Measurements from ENCODE around the gene SLC35A5. TPM values are rescaled to one million over a fixed set of nuclear protein-coding genes. Genes with fewer than 3 reads are reported as not detected.

Gene SLC35A5
- total and polyA plus RNA-seq, 9 of the 15 experiments (the other 6 are each of a cell fraction or from before 2014, with no cell fraction given): 4.0 to 13.0 (median 9.7) TPM

DNA sequence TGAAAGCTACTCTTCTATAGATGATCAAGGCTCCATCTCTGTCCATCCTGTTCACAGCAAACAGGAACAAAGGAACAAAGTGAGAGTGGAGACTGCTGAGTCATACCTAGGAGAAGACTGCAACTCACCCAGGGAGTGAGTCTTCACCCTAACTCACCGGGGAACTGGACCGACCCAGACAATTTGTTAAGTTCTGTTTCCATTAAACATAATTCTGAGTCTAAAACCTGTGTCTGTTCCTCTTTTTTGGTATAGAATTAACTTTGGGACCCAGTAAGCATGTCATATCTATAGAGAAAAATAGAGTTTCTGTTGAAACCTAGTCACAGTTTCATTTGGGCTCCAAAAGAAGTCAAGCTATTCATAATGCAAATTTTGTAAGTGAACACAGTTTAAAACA, 57.5 kb downstream of the SLC35A5 start:
- no peaks in the 10 kb centered on the region for H3K79me2 ChIP-seq (ENCODE audit: control insufficient read depth, insufficient read depth, low read length)
- peaks cover 0 to 5% of the 10 kb centered on the region in 2 experiments; a peak in 2 of 5 replicates for H3K4me1 ChIP-seq (replicated peaks in 1 of 2; ENCODE audit: control insufficient read depth in 2 of 2, insufficient read depth in 2 of 2, low read length in 2 of 2)
- H3K4me3 ChIP-seq: no peak overlapping the region
- no peaks in the 10 kb centered on the region for H4K20me1 ChIP-seq (replicated peaks; ENCODE audit: control insufficient read depth, insufficient read depth, low read length)
- WGBS (ENCODE audit: insufficient coverage, low coverage, missing lambda C conversion rate): 4% methylated on average over 2 of the region's 2 CpGs
- peak; percentile 78 for ATAC-seq
- no peak overlapping the region; a peak in 1 of 4 replicates for H3K9ac ChIP-seq (ENCODE audit: insufficient read depth in 1 of 2, low read depth in 2 of 2, low read length in 2 of 2)
- H3K36me3 ChIP-seq (ENCODE audit: control insufficient read depth, insufficient read depth, low read length): no peaks in the 10 kb centered on the region
- in situ Hi-C loops (cut with MboI): no loop called here
- POLR2A ChIA-PET: interaction anchor here (0.7 kb wide), 1 partner anchor 179 kb away, joined by 3 read pairs; no protein-coding TSS in a partner anchor
- H3K9me3 ChIP-seq (replicated peaks; ENCODE audit: control insufficient read depth, insufficient read depth, low read depth, low read length): no peaks in the 10 kb centered on the region
- intact Hi-C loops (cut with micrococcal nuclease): no loop called here
- H3K27me3 ChIP-seq (ENCODE audit: control insufficient read depth in 2 of 2, insufficient read depth in 2 of 2, low read length in 2 of 2): no peaks in the 10 kb centered on the region
- no peaks in the 10 kb centered on the region for H3K9me1 ChIP-seq (ENCODE audit: control insufficient read depth, insufficient read depth, low read length)
- CTCF ChIA-PET (ENCODE audit: low intra/inter-chr PET ratio): no interaction called here
- peak overlapping the region; percentile 44; the same call in 1 of the 3 replicates for H3K27ac ChIP-seq (ENCODE audit: extremely low read depth, low read depth, low read length)
- no TSS peak for BruUV-seq (replicated peaks)
- FAIRE-seq: peak; percentile 78
- DNase-seq (ENCODE audit: extremely low read depth in 1 of 4, low spot score in 3 of 4): peak in 2 of 4 experiments; percentile 41 to 44
- peak overlapping the region; percentile 90 for H2AFZ ChIP-seq (ENCODE audit: low read depth, low read length)
- no peak overlapping the region; the same call in 1 of the 2 replicates for H3K4me2 ChIP-seq (ENCODE audit: insufficient read depth, low read length)
- TF ChIP-seq NFYB (IDR thresholded peaks at IDR 0.05; ENCODE audit: extremely low read depth, insufficient read length) (no peak), ZFP30 (CRISPR knock-in tag; IDR thresholded peaks at IDR 0.05; ENCODE audit: borderline replicate concordance) (no peak), PHB2 (IDR thresholded peaks at IDR 0.05; ENCODE audit: low read depth) (no peak), CEBPB (tag; IDR thresholded peaks at IDR 0.05) (no peak), ETV1 (tag; conservative IDR thresholded peaks at IDR 0.05; ENCODE audit: low read depth) (no peak), MAFK (IDR thresholded peaks at IDR 0.05; ENCODE audit: low read length) (peak; percentile 88), TFAP4 (CRISPR knock-in tag; IDR thresholded peaks at IDR 0.05; ENCODE audit: borderline replicate concordance) (no peak), NFIC (IDR thresholded peaks at IDR 0.05) (no peak), ARHGAP35 (IDR thresholded peaks at IDR 0.05; ENCODE audit: partially characterized antibody) (no peak), ZNF668 (CRISPR knock-in tag; IDR thresholded peaks at IDR 0.05) (no peak), CHCHD3 (CRISPR knock-in tag; IDR thresholded peaks at IDR 0.05) (no peak), FOXP1 (CRISPR knock-in tag; IDR thresholded peaks at IDR 0.05) (no peak), NELFE (IDR thresholded peaks at IDR 0.05; ENCODE audit: insufficient read depth, insufficient read length) (no peak), TOE1 (IDR thresholded peaks at IDR 0.05; ENCODE audit: borderline replicate concordance) (no peak), TOE1 (CRISPR knock-in tag; IDR thresholded peaks at IDR 0.05; ENCODE audit: borderline replicate concordance, low read depth) (no peak), SREBF2 (CRISPR knock-in tag; IDR thresholded peaks at IDR 0.05) (no peak), MAFG (tag; conservative IDR thresholded peaks at IDR 0.05) (peak; percentile 94), MAFF (IDR thresholded peaks at IDR 0.05; ENCODE audit: low read length) (peak; percentile 88), FOSL1 (tag; conservative IDR thresholded peaks at IDR 0.05) (peak; percentile 39), GTF2F1 (IDR thresholded peaks at IDR 0.05; ENCODE audit: low read depth, low read length) (no peak)
- TF ChIP-seq, protein P1, sequence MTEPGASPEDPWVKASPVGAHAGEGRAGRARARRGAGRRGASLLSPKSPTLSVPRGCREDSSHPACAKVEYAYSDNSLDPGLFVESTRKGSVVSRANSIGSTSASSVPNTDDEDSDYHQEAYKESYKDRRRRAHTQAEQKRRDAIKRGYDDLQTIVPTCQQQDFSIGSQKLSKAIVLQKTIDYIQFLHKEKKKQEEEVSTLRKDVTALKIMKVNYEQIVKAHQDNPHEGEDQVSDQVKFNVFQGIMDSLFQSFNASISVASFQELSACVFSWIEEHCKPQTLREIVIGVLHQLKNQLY (CRISPR knock-in tag; conservative IDR thresholded peaks at IDR 0.05): no peak
- TF ChIP-seq, protein P2, sequence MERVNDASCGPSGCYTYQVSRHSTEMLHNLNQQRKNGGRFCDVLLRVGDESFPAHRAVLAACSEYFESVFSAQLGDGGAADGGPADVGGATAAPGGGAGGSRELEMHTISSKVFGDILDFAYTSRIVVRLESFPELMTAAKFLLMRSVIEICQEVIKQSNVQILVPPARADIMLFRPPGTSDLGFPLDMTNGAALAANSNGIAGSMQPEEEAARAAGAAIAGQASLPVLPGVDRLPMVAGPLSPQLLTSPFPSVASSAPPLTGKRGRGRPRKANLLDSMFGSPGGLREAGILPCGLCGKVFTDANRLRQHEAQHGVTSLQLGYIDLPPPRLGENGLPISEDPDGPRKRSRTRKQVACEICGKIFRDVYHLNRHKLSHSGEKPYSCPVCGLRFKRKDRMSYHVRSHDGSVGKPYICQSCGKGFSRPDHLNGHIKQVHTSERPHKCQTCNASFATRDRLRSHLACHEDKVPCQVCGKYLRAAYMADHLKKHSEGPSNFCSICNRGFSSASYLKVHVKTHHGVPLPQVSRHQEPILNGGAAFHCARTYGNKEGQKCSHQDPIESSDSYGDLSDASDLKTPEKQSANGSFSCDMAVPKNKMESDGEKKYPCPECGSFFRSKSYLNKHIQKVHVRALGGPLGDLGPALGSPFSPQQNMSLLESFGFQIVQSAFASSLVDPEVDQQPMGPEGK (CRISPR knock-in tag; IDR thresholded peaks at IDR 0.05; ENCODE audit: borderline replicate concordance): no peak

Measured in K562 (cell line).